HUES48 (cell line): ENCODE results near the gene CTNND2.
"Not testable (repeated sequence)": the region's sequence is repeated elsewhere in the genome, so short reads cannot be mapped to it uniquely, and the experiment has no call there.

Experiments used
- H3K27ac ChIP-seq: one replicate; pipeline ENCODE4 v1.7.0; 2013; ENCODE audit warnings: low read depth, low read length, inconsistent platforms
- H3K27me3 ChIP-seq: 2 replicates; pipeline ENCODE4 v1.6.1; 2013; ENCODE audit warnings: mild to moderate bottlenecking, low read length; ENCODE audit not compliant: control insufficient read depth, insufficient read depth
- H3K36me3 ChIP-seq: 2 replicates; pipeline ENCODE4 v1.6.1; 2013; ENCODE audit warnings: low read length; ENCODE audit not compliant: control insufficient read depth, insufficient read depth
- H3K4me1 ChIP-seq: 2 replicates; pipeline ENCODE4 v1.6.1; 2013; ENCODE audit warnings: mild to moderate bottlenecking, low read length; ENCODE audit not compliant: control insufficient read depth, insufficient read depth
- H3K4me3 ChIP-seq: 2 replicates; pipeline ENCODE4 v1.5.1; 2013; ENCODE audit warnings: mild to moderate bottlenecking, low read depth, low read length
- H3K9ac ChIP-seq: 2 replicates; pipeline ENCODE4 v1.6.1; 2013; ENCODE audit warnings: mild to moderate bottlenecking, low read depth, low read length, moderate library complexity
- H3K9me3 ChIP-seq: 2 replicates; pipeline ENCODE4 v1.6.1; 2013; ENCODE audit warnings: low read length; ENCODE audit not compliant: control insufficient read depth, insufficient read depth

The CTNND2 gene

DNA sequence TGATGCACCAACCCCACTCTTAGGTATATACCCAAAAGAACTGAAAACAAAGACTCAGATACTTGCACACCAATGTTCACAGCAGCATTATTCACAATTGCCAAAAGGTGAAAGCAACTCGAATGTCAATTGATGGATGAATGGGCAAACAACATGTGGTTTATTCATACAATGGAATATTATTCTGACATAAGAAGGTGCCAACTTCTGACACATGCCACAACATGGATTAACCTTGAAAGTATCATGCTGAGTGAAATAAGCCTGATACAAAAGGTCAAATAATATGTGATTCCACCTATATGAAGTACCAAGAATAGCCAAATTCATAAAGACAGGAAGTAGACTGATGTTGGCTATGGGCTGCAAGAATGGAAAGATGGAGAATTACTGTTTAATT is 35.0 kb downstream of the CTNND2 start:
- Histone ChIP-seq H3K27ac (no peak overlapping the region), H3K27me3 (no peaks in the 10 kb centered on the region), H3K4me1 (peaks cover 4% of the 10 kb centered on the region; the same call in 1 of the 2 replicates), H3K36me3 (no peaks in the 10 kb centered on the region), H3K9ac (no peak overlapping the region), H3K9me3 (no peaks in the 10 kb centered on the region), H3K4me3 (no peak overlapping the region)

DNA sequence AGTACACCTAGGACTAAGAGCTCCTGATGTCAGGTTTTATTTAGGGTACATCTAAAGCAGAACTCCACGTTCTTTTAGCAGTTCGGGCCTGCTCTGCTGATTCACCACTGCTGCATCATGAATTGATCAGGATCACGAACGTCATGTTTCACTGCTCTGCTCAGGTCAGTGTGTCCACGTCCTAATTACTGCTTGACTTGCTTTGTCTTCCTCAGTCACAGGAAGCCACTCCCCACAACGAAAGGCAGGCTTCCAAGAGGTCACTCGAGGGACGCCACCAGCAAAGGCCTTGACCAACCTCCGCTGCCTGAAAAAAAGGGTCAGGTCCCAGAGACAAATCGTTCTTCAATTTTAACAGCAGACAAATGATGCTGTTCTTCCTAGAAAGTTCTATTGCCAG is 40.3 kb downstream of the CTNND2 start:
- H3K4me1 ChIP-seq, result 0 out of 2 replicates have a peak, but pooled peaks cover 6% of the 10 kb centered on the region
- H3K9me3 ChIP-seq, result no peaks in the 10 kb centered on the region
- no peak overlapping the region for H3K27ac ChIP-seq
- no peaks in the 10 kb centered on the region for H3K27me3 ChIP-seq
- no peak overlapping the region for H3K4me3 ChIP-seq
- no peak overlapping the region for H3K9ac ChIP-seq
- no peaks in the 10 kb centered on the region for H3K36me3 ChIP-seq

DNA sequence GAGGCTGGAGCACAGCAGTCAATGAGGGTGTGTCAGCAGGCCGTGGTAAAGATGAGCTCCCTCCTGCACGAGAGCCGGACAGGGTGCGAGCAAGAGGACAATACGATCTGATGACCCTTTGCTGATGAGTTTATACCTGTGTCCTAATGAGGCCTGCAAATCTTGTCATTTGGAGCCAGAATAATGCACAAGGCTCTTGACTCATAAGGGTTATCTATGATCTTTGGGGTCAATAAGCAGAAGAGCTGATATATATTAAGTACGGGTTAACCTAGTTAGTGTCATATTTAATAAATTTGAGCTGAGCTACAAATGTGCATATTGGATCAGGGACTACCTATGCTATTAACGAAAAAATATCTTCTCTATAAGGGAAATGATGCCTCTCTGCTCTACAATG is 46.9 kb downstream of the CTNND2 start:
- Histone ChIP-seq H3K36me3 (no peaks in the 10 kb centered on the region), H3K9ac (no peak overlapping the region), H3K4me3 (no peak overlapping the region), H3K27me3 (no peaks in the 10 kb centered on the region), H3K27ac (no peak overlapping the region), H3K4me1 (no peaks in the 10 kb centered on the region; the same call in 1 of the 2 replicates), H3K9me3 (no peaks in the 10 kb centered on the region)

DNA sequence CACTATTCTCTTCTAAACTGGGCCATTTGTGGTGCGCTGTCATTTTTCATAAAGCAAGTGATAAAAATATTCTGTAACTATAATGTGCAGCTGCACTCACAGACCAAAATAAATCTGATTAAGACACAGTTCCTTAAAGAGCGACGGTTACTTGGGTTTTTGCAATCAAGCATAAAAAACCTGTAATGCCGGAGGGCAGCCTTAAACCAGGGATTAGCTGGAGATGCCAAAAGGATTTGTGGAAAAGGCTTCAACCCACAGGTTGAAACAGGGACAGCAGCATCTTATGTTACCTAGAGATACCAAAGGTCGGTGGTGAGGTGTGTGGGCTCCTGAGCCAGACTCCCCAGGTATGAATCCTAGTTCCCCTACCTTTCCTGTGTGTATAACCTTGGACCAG is 49.3 kb downstream of the CTNND2 start:
- Histone ChIP-seq H3K27ac (no peak overlapping the region), H3K9me3 (no peaks in the 10 kb centered on the region), H3K27me3 (no peaks in the 10 kb centered on the region), H3K36me3 (no peaks in the 10 kb centered on the region), H3K9ac (no peak overlapping the region), H3K4me1 (peaks cover 8% of the 10 kb centered on the region), H3K4me3 (no peak overlapping the region)

DNA sequence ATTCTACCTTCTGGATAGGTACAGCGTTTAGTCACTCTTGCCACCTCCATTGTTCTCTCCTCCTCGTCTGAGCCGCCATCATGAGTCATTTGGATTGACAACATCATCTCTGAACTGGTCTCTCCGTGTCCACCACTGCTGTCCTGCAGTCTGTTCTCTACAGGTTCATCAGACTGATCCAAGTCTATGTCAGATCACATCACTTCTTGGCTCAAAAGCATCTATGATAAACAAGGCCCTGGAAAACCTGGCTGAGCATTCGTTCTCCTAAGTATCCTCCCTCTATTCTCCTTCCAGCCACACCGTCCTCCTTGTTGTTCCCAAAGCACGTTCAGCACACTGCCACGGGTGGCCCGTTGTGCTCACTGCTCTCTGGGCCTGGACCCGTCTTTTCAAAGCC is 50.5 kb downstream of the CTNND2 start:
- H3K9me3 ChIP-seq, result no peaks in the 10 kb centered on the region
- no peak overlapping the region for H3K27ac ChIP-seq
- no peaks in the 10 kb centered on the region for H3K27me3 ChIP-seq
- H3K4me1 ChIP-seq, result peaks cover 8% of the 10 kb centered on the region
- no peaks in the 10 kb centered on the region for H3K36me3 ChIP-seq
- no peak overlapping the region for H3K9ac ChIP-seq
- H3K4me3 ChIP-seq, result no peak overlapping the region

DNA sequence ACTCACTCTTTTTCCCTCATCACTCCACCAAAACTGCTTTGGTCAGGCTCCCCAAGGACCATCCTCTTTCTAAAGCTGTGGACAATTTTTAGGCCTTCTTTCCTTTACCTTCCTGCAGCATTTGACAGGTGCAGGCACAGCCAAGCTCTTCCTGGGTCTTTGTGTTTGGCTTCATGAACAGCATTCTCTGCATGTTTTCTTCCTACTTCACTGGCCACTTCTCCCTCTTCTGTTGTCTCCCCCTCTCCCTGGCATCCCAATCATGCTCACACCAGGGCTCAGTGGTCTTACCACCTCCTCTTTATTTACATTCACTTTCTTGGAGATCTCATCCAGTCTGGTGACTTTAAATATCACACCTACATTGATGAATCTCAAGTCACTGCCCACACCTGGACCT is 51.1 kb downstream of the CTNND2 start:
- Histone ChIP-seq H3K4me3 (no peak overlapping the region), H3K36me3 (no peaks in the 10 kb centered on the region), H3K27ac (no peak overlapping the region)

DNA sequence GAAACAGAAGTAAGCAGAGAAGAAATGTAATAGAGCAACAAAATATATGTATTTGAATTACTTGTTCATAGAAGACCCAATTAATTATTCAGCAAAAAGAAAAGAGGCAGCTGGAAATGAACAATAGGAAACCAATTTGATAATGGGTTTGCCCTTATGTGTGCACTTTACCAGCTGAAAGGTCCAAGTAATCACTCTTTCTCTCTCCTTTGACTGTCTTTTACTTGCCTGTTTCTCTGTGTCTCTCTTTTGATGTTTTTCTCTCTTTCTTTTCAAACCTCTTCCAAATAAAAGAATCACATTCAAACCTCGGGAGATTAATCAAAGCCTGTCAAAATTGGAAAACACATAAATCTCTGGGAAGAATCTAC is 51.5 kb downstream of the CTNND2 start:
- Histone ChIP-seq H3K27me3 (no peaks in the 10 kb centered on the region), H3K4me3 (no peak overlapping the region), H3K27ac (no peak overlapping the region), H3K36me3 (no peaks in the 10 kb centered on the region), H3K9me3 (no peaks in the 10 kb centered on the region), H3K4me1 (peaks cover 8% of the 10 kb centered on the region), H3K9ac (no peak overlapping the region)

More for the DNA sequence above, 51.1 kb downstream of the CTNND2 start:
- Histone ChIP-seq H3K4me1 (peaks cover 8% of the 10 kb centered on the region), H3K27me3 (no peaks in the 10 kb centered on the region), H3K9ac (no peak overlapping the region), H3K9me3 (no peaks in the 10 kb centered on the region)

DNA sequence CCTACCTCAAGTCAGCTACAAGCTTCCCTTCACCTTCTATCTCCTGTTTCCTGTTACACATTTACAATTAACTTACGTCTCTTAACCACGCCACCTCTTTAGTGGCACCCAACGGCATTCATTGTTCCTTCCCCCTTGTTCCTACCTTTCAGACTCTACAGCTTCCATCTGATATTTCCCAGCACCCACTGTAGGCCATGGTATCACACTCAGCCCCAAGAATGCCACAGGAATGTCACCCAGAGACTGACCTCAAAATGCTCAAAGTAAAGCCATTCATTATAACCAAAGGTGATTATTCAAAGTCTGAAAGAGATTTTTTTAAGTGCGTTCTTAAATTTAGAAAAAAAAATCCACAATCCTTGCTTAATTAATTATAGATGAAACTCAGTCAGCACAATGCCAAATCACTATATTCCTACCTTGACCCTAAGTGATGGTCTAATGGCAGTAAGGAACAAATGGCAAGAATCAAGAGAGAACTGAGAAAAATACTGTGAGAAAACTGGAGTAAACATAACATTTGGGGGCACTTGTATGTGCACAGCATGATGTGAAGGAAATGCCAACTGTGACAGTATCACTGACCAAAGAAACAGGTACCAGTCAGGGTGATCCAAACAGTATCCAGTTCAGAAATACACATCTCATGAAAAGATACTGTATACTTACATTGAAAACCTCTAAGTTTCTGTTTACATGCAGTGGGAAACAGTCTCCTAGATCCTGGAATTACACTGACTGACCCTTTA is 52.1 kb downstream of the CTNND2 start:
- H3K9me3 ChIP-seq, result no peaks in the 10 kb centered on the region
- H3K27ac ChIP-seq, result no peak overlapping the region
- H3K9ac ChIP-seq, result no peak overlapping the region

DNA sequence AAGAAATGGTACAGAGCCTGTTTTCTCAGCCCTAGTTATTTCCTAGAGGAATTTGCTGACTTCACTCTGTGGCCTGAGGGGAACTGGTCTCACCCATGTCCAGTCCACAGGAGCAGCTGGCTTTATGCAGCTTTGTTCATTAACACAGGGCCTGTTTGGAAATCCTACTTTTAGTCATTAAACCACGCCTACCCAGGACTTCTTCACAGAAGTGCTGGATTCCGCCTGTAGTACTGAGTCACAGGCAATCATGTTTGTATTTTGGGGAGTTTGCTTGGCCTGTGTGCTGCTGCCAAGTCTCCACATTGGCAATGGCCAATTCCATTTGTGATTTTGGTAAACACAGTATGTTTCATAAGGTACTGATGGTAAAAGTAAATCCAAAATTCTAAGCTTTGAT is 52.8 kb downstream of the CTNND2 start:
- no peaks in the 10 kb centered on the region for H3K27me3 ChIP-seq
- H3K9me3 ChIP-seq, result no peaks in the 10 kb centered on the region
- no peak overlapping the region for H3K9ac ChIP-seq
- no peak overlapping the region for H3K4me3 ChIP-seq
- peaks cover 8% of the 10 kb centered on the region for H3K4me1 ChIP-seq
- H3K36me3 ChIP-seq, result no peaks in the 10 kb centered on the region
- H3K27ac ChIP-seq, result no peak overlapping the region

More for the DNA sequence above, 52.1 kb downstream of the CTNND2 start:
- Histone ChIP-seq H3K36me3 (no peaks in the 10 kb centered on the region), H3K4me3 (no peak overlapping the region), H3K4me1 (peaks cover 8% of the 10 kb centered on the region), H3K27me3 (no peaks in the 10 kb centered on the region)

DNA sequence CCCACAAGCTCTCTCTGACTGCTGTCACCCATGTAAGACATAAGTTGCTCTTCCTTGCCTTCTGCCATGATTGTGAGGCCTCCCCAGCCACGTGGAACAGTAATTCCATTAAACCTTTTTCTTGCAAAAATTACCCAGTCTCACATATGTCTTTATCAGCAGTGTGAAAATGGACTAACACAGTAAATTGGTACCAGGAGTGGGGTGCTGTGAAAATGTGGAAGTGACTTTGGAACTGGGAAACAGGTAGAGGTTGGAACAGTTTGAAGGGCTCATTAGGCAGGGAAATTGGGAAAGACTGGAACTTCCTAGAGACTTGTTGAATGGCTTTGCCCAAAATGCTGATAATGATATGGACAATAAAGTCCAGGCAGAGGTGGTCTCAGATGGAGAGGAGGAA is 75.7 kb downstream of the CTNND2 start:
- not testable (repeated sequence) for H3K4me3 ChIP-seq, H3K4me1 ChIP-seq, H3K9me3 ChIP-seq, H3K9ac ChIP-seq, H3K27me3 ChIP-seq, H3K27ac ChIP-seq, H3K36me3 ChIP-seq

DNA sequence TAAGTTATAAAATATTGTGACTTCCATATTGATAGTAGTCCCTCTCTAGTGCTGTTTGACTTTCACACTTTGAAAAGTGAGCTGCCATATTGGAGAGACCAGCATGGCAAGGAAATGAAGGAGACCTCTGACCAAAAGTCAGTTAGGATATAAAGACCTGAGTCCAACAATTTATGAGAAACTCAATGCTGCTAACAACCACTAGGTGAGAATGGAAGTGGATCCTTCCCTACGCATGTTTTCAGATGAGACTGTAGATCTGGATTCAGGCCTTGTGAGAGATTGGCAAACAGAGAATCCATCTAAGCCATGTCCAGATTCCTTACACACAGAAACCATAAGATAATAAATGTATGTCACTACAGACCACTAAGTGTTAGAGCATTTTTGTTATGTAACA is 81.6 kb downstream of the CTNND2 start:
- H3K9ac ChIP-seq, result no peak overlapping the region
- H3K9me3 ChIP-seq, result no peaks in the 10 kb centered on the region
- H3K36me3 ChIP-seq, result no peaks in the 10 kb centered on the region
- no peaks in the 10 kb centered on the region for H3K27me3 ChIP-seq
- H3K4me1 ChIP-seq, result 0 out of 2 replicates have a peak, but pooled peaks cover 2% of the 10 kb centered on the region
- no peak overlapping the region for H3K27ac ChIP-seq
- H3K4me3 ChIP-seq, result no peak overlapping the region
